H4 (cell line): ENCODE data around the gene PRRX2. TPM values are rescaled to one million over a fixed set of nuclear protein-coding genes. Genes with fewer than 3 reads are reported as not detected.
"Not testable (repeated sequence)": the region's sequence is repeated elsewhere in the genome, so short reads cannot be mapped to it uniquely, and the experiment has no call there.

Experiments used
- DNase-seq: peaks from one replicate; pipeline ENCODE4 v3.0.0-alpha.2; 2015; ENCODE audit warnings: low spot score
- total RNA-seq: library from RNA; depleted of rRNA; stranded (reverse); fragments of >200 nt; shearing (Covaris generic); gene quantifications from 2 replicates; pipeline ENCODE4 v1.2.3, GENCODE V29; 2014

The PRRX2 gene
- total RNA-seq, 1 experiment from 2014 or later: 16.5 TPM

GRCh38 chr9:129732100-129732499 is 66.7 kb downstream of the PRRX2 start:
- DNase-seq: no peak

DNA sequence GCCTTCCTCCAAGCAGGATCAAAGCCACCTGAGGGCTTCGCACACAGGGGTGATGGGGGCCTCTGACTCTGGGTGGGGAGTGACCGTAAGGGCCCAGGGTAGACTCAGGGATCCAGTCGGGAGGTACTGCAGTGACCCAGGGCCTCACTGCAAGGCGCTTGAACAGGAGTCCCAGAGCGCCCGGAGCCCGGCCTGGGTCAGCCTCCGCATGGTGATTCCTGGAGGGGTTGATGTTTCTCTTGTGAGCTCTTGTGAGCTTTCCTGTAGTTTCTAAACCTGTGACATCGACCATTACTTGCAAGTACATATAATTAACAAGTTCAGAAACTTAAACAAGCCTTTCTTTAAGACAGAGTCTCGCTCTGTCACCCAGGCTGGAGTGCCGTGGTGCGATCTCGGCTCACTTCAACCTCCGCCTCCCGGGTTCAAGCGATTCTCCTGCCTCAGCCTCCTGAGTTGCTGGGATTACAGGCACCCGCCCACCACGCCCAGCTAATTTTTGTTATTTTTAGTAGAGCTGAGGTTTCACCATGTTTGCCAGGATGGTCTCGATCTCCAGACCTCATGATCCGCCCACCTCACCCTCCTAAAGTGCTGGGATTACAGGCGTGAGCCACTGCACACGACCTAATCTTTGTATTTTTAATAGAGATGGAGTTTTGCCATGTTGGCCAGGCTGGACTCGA is 67.6 kb downstream of the PRRX2 start:
- no peak for DNase-seq

DNA sequence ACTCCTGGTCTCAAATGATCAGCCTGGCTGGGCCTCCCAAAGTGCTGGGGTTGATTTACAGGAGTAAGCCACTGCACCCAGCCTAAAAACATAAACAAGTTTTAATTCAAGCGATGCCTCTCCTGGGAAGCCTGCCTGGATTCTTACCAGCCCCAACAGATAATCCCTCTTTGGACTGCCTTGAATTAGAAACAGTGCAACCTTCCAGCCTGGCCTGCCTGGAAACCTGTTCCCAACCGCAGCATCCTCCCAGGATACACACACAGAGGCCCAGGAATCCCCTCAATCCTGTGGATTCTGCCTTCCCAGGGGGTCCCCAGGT is 68.1 kb downstream of the PRRX2 start:
- DNase-seq: no peak

- no peak for DNase-seq
These were observed 70.1 kb downstream of the PRRX2 start for GRCh38 chr9:129735546-129735945.

GRCh38 chr9:129736334-129736733 is 70.9 kb downstream of the PRRX2 start:
- no peak for DNase-seq

- DNase-seq: peak; percentile 60
These were observed 72.2 kb downstream of the PRRX2 start for GRCh38 chr9:129737479-129738274.

DNA sequence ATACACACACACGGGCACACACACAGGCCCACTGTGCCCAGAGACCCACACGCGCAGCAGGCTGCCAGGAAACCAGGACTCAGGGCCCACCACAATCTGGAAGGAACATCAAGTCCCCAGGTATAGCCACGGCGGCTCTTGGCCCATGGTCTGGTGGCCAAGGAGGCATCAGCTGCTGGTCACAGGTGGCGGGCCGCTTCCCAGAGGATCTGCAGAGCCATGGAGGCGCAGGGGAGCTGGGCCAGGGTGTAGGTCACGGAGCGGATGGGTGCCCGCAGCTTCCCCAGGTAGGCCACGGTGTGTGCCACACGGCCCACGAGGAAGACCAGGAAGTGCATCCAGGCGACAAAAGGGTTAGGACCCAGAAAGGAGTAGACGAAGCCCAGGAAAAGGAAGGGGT is 74.0 kb downstream of the PRRX2 start:
- no peak for DNase-seq

DNA sequence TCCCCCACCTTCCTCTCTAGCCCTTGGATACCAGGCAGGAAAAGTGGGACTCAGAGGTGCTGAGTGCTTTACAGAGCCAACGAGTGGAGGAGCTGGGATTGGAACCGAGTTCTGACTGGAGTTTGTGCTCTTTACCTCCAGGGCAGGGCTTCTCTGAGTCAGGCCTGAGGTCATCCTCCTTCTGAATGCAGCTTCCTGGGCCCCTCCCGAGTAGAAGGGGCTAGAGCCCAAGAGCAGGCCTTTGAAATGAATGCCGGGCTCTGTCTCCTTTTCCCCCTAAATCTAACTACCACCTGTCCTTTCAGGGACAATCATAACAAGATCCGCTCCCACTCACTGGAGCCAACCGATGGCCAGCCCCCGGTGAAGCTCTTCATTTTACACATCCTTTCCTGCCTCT is 74.7 kb downstream of the PRRX2 start:
- no peak for DNase-seq

- DNase-seq: no peak
These were observed 75.4 kb downstream of the PRRX2 start for GRCh38 chr9:129740666-129741464.

- no peak for DNase-seq
These were observed 79.8 kb downstream of the PRRX2 start for GRCh38 chr9:129745200-129745599.

DNA sequence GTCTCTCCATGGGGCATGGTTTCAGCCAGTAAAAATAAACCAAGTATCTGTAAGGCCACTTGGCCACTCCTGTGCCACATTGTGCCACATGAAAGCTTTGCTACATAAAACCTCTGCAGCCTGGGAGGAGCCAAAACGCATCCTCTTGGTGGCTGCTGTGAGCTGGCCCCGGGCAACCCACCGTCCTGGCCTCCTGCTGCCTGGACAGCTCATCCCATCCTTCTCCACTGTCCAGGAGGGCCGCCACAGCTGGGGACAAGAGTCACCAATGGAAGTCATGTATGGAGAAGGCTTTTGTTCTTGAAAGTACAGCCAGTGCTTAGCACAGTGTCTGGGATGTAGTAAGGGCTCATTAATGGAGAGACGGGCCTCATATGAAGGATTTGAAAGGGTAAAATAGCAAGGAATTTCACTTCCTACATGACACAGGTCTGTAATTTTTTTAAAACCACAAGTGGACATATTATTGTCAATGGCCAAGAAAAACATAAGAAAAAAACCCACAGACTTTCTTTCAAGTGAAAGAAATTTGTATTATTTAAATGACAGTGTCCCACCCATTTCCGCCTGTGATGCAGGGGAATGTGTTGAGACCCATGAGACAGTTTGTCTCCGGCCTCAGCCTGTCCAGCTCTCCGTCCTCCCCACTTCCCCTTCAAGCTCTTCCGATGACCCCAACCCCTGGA is 80.8 kb downstream of the PRRX2 start:
- no peak for DNase-seq

DNA sequence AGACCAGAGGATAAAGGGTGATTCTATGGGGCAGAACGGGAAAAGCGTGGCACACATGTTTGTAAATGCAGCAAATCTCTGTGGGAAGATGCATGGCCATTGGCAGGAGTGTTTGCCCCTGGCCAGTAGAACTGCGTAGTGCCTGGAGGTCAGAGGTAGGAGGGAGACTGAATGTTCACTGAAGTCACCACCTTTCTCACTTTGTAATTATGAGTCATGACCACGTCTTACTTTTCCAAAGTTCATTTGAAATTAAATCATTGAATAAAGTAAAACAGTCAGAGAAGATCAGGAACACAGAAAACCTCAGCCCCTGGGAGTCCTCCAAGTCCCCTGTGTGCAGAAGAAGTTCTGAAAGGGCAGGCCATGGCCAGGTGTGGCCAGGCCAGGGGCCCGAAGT is 82.8 kb downstream of the PRRX2 start:
- no peak for DNase-seq

DNA sequence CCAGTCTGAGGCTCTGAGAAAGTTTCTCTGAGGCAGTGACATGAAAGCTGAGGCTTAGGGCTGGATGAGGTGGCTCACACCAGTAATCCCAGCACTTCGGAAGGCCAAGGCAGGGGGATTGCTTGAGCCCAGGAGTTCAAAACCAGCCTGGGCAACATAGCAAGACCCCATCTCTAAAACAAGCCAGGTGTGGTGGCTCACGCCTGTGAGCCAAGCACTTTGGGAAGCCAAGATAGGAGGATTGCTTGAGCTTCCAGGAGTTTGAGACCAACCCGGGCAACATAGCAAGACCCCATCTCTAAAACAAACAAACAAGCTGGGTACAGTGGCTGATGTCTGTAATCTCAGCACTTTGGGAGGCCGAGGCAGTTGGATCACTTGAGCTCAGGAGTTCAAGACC is 83.6 kb downstream of the PRRX2 start:
- not testable (repeated sequence) for DNase-seq

GRCh38 chr9:129749575-129749974 is 84.1 kb downstream of the PRRX2 start:
- DNase-seq: no peak

GRCh38 chr9:129750013-129750638 is 84.7 kb downstream of the PRRX2 start:
- DNase-seq: no peak

DNA sequence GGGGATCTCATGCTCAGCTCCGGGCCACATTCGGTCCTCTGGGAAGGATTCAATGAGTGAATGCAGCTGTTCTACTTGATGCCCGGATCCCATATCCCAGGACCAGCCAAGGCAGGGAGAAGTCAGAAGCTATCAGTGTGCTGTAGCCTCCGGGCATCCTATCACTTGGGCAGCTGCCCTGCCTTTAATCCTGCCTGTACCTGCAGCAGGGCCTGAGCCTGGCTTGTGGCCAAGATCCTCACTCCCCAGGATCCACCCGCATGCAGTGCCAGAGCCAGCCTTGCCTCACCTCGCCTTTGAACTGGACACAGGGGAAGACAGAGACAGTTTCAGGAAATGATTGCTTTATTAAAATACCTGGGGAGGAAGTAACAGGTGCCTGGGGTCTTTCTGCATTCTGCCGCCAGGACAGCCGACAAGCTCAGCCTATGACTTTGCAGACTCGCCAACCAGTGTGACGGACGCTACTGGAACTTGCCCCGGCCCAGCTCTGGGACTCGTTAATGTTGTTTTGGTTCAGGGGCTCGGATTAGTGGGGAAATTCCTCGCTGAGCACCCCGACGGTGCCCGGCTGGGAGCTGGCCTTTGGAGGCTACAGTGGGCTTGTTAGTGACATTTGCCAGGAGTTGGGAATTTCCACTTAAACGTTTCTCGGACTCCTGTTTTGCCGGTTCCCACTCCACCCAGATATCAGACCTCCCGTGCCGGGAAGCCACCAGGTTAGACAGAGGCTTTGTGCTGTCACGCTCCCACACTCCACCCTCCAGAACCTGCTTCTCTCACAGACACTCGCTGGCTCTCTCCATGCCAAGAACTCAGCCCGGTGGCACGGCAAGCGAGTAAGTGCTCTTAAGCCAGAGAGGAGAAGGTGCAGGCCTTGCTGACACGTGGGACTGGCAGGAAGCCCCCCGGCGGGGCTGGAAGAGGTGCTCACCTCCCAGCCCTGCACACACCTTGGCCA is 86.7 kb downstream of the PRRX2 start:
- no peak for DNase-seq

- peak; percentile 85 for DNase-seq
These were observed 87.7 kb downstream of the PRRX2 start, which contains the start of gene PTGES for GRCh38 chr9:129752900-129753729. PTGES (minus strand) TSS chr9:129753042; CDS start chr9:129753012, 30 bp downstream.

- DNase-seq: no peak
These were observed 89.7 kb downstream of the PRRX2 start for GRCh38 chr9:129755151-129755550.

- no peak for DNase-seq
These were observed 90.7 kb downstream of the PRRX2 start for GRCh38 chr9:129756191-129756590.
